CD14-positive monocyte (primary cell): ENCODE data around the gene OXT. TPM values are rescaled to one million over a fixed set of nuclear protein-coding genes. Genes with fewer than 3 reads are reported as not detected.

ENCODE experiments used
- DNase-seq, 3 donors: peaks; one replicate each; pipeline ENCODE4 v3.0.0-alpha.2; 2011 to 2022
- H2AFZ ChIP-seq: 2 replicates; pipeline ENCODE4 v1.6.0; 2012; ENCODE audit warnings: mild to moderate bottlenecking, low read depth, low read length, inconsistent platforms; ENCODE audit not compliant: insufficient read depth, poor library complexity, severe bottlenecking
- H3K27ac ChIP-seq, 2 donors: 1 replicate in 1 of 2; 2 replicates in 1 of 2; pipeline ENCODE4 v1.5.1; 2012 to 2013; ENCODE audit warnings: low read length in 2 of 2, control low read depth in 1 of 2, inconsistent platforms in 1 of 2, low read depth in 1 of 2, mild to moderate bottlenecking in 1 of 2
- H3K27me3 ChIP-seq, 2 donors: one replicate each; pipeline versions ENCODE4 v1.6.0 to v1.6.1; 2011 to 2013; ENCODE audit warnings: low read length in 2 of 2; ENCODE audit not compliant: control insufficient read depth in 2 of 2, insufficient read depth in 2 of 2
- H3K36me3 ChIP-seq, 2 donors: replicated peaks in 1 of 2; 1 replicate in 1 of 2; 2 replicates in 1 of 2; pipeline versions ENCODE4 v1.5.1 to v1.6.1; 2012 to 2013; ENCODE audit warnings: low read length in 2 of 2, control low read depth in 1 of 2, inconsistent platforms in 1 of 2, mild to moderate bottlenecking in 1 of 2; ENCODE audit not compliant: insufficient read depth in 2 of 2, control insufficient read depth in 1 of 2
- H3K4me1 ChIP-seq, 2 donors: 1 replicate in 1 of 2; 2 replicates in 1 of 2; pipeline versions ENCODE4 v1.5.1 to v1.6.1; 2012 to 2013; ENCODE audit warnings: low read length in 2 of 2, control low read depth in 1 of 2, inconsistent platforms in 1 of 2, mild to moderate bottlenecking in 1 of 2, moderate library complexity in 1 of 2; ENCODE audit not compliant: insufficient read depth in 2 of 2, control insufficient read depth in 1 of 2
- H3K4me2 ChIP-seq: replicated peaks from 2 replicates; pipeline ENCODE3; 2012; ENCODE audit warnings: low read length, moderate library complexity, mild to moderate bottlenecking; ENCODE audit not compliant: poor library complexity, severe bottlenecking; ENCODE audit errors: extremely low read depth
- H3K4me3 ChIP-seq, 3 experiments: fragments of 200-600 bp in 1 of 3; sonication (generic) in 1 of 3; replicated peaks in 1 of 3; 1 replicate in 2 of 3; 2 replicates in 1 of 3; pipeline ENCODE4 v1.5.1; 2011 to 2013; ENCODE audit warnings: low read length in 3 of 3, mild to moderate bottlenecking in 3 of 3, control low read depth in 2 of 3, low read depth in 2 of 3, inconsistent platforms in 1 of 3, moderate library complexity in 1 of 3
- H3K79me2 ChIP-seq: 2 replicates; pipeline ENCODE4 v1.6.0; 2012; ENCODE audit warnings: mild to moderate bottlenecking, control low read depth, inconsistent platforms, low read length, moderate library complexity; ENCODE audit not compliant: insufficient read depth
- H3K9ac ChIP-seq: 2 replicates; pipeline ENCODE4 v1.6.0; 2017; ENCODE audit warnings: low read length, mild to moderate bottlenecking; ENCODE audit not compliant: insufficient read depth, poor library complexity, severe bottlenecking
- H3K9me3 ChIP-seq, 2 donors: replicated peaks in 1 of 2; 1 replicate in 1 of 2; 2 replicates in 1 of 2; pipeline versions ENCODE4 v1.5.1 to v1.6.1; 2012 to 2013; ENCODE audit warnings: low read length in 2 of 2, control low read depth in 1 of 2; ENCODE audit not compliant: control insufficient read depth in 1 of 2, insufficient read depth in 1 of 2
- H4K20me1 ChIP-seq: 2 replicates; pipeline ENCODE4 v1.6.0; 2012; ENCODE audit warnings: mild to moderate bottlenecking, low read length, control low read depth, moderate library complexity; ENCODE audit not compliant: insufficient read depth
- H3K27ac Mint-ChIP-seq, 7 donors: one replicate each; pipeline ENCODE4 v1.8.0; 2020; ENCODE audit warnings: mild to moderate bottlenecking in 7 of 7, mixed read lengths in 7 of 7, moderate library complexity in 6 of 7, inconsistent platforms in 2 of 7
- H3K27me3 Mint-ChIP-seq, 3 donors: one replicate each; pipeline ENCODE4 v1.8.0; 2021 to 2022; ENCODE audit warnings: low read depth in 3 of 3, mild to moderate bottlenecking in 3 of 3, mixed read lengths in 3 of 3, moderate library complexity in 3 of 3, inconsistent platforms in 1 of 3
- H3K36me3 Mint-ChIP-seq, 2 donors: one replicate each; pipeline ENCODE4 v1.8.0; 2020; ENCODE audit warnings: mixed read lengths in 2 of 2, inconsistent platforms in 1 of 2, mild to moderate bottlenecking in 1 of 2
- H3K4me1 Mint-ChIP-seq: one replicate; pipeline ENCODE4 v1.8.0; 2020; ENCODE audit warnings: mild to moderate bottlenecking, mixed read lengths
- H3K4me3 Mint-ChIP-seq, 2 donors: one replicate each; pipeline ENCODE4 v1.8.0; 2020; ENCODE audit warnings: mild to moderate bottlenecking in 2 of 2, mixed read lengths in 2 of 2, moderate library complexity in 1 of 2
- H3K9me3 Mint-ChIP-seq, 7 donors: one replicate each; pipeline ENCODE4 v1.8.0; 2020 to 2022; ENCODE audit warnings: mixed read lengths in 7 of 7, mild to moderate bottlenecking in 6 of 7, moderate library complexity in 6 of 7, inconsistent platforms in 2 of 7
- WGBS: methylation state at CpG from one replicate; pipeline ENCODE4 v1.1.5; 2013; ENCODE audit warnings: missing lambda C conversion rate; ENCODE audit not compliant: insufficient coverage; 5-methylcytosine and 5-hydroxymethylcytosine counted together
- intact Hi-C, 2 donors: fragments of 100-400 bp; cut with micrococcal nuclease; formaldehyde crosslinking; loops; one replicate each; pipeline versions ENCODE4 v1.15.0 to v1.15.1; 2023
- polyA plus RNA-seq, 3 donors: library from polyadenylated mRNA; depleted of rRNA in 1 of 3; unstranded in 2 of 3; stranded (reverse) in 1 of 3; fragments of 300-500 nt in 2 of 3; fragments of >200 nt in 1 of 3; fragmentation: Illumina TruSeq in 2 of 3; gene quantifications; 1 replicate in 2 of 3; 2 replicates in 1 of 3; pipeline ENCODE4 v1.2.3, GENCODE V29; 2012 to 2021
- TF ChIP-seq, protein P1 (sequence below): fragments of 200-600 bp; IDR thresholded peaks from one replicate; pipeline ENCODE4 v1.8.0; 2022; ENCODE audit warnings: antibody characterized with exemption, mild to moderate bottlenecking

OXT gene
- polyA plus RNA-seq, 3 donors: not detected

DNA sequence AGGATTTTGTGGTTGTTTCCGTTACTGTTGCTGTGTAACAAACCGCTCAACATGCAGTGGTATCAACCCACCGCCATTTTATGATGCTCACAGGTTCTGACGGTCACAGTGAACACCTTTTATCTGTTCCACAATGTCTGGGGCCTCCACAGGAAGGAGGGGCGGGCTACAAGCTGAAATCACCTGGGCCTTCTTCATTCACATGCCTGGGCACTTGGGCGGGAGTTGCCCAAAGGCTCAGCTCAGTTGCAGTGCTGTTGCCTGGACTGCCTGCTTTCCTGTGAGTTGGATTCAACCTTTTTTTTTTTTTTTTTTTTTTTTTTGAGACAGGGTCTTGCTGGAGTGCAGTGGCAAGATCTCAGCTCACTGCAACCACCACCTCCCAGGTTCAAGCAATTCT lies 29.8 kb downstream of the OXT start:
- H3K4me2 ChIP-seq: no peak overlapping the region
- Mint-ChIP-seq H3K4me1 (peaks cover 15% of the 10 kb centered on the region), H3K36me3 (peaks cover 0 to 2% of the 10 kb centered on the region in 2 donors), H3K27me3 (peaks cover 11 to 32% (median 13%) of the 10 kb centered on the region in 3 donors), H3K27ac (peak overlapping the region in 1 of 7 donors; percentile 23), H3K9me3 (peaks cover 0 to 3% (median 0%) of the 10 kb centered on the region in 7 donors), H3K4me3 (no peak overlapping the region)
- H2AFZ ChIP-seq: no peak overlapping the region
- DNase-seq: no peak
- H3K9ac ChIP-seq: no peak overlapping the region
- H3K9me3 ChIP-seq: no peaks in the 10 kb centered on the region
- intact Hi-C loops: no loop called here
- TF ChIP-seq, protein P1, sequence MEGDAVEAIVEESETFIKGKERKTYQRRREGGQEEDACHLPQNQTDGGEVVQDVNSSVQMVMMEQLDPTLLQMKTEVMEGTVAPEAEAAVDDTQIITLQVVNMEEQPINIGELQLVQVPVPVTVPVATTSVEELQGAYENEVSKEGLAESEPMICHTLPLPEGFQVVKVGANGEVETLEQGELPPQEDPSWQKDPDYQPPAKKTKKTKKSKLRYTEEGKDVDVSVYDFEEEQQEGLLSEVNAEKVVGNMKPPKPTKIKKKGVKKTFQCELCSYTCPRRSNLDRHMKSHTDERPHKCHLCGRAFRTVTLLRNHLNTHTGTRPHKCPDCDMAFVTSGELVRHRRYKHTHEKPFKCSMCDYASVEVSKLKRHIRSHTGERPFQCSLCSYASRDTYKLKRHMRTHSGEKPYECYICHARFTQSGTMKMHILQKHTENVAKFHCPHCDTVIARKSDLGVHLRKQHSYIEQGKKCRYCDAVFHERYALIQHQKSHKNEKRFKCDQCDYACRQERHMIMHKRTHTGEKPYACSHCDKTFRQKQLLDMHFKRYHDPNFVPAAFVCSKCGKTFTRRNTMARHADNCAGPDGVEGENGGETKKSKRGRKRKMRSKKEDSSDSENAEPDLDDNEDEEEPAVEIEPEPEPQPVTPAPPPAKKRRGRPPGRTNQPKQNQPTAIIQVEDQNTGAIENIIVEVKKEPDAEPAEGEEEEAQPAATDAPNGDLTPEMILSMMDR: no peak
- H3K27me3 ChIP-seq: peaks cover 0 to 2% of the 10 kb centered on the region in 2 donors
- 98% methylated on average over 5 of the region's 6 CpGs for WGBS
- no peaks in the 10 kb centered on the region for H4K20me1 ChIP-seq
- H3K4me1 ChIP-seq: peaks cover 7 to 9% of the 10 kb centered on the region in 2 donors
- no peak overlapping the region for H3K27ac ChIP-seq
- no peaks in the 10 kb centered on the region for H3K79me2 ChIP-seq
- no peak overlapping the region for H3K4me3 ChIP-seq
- no peaks in the 10 kb centered on the region for H3K36me3 ChIP-seq

DNA sequence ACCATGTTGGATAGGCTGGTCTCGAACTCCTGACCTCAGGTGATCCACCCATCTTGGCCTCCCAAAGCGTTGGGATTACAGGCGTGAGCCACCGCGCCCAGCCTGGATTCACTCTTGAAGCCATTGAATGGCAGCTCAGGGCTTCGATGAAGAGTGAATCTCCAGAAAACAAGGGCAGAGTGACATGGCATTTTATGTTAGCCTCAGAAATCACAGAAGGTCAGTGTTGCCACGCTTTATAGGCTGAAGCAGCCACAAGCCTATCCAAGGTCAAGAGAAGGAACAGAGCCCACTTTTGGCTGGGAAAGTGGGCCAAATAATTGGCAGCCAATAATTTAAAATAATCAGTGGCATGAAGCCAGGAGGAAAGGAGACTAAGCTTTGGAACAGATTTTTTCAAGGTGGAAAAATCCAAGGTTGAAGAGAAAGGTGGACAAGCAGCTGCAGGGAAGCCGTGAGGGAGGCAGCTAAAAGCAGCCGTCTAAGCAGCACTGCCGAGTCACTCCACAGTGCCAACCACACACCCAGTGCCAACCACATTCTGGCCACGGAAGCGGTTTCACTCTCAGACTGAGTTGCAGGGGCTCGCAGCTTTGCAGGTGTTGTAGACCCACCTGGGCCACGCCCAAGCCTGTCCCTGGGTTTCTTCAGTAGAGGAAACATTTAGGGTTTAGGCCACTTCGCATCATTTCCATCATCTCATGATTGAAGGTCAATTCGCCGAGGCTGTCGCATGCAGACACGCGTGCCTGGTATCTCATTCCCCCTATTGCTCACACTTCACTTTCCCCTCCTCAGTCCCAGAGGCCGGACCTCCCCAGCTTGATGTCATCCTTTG lies 30.5 kb downstream of the OXT start:
- H3K9ac ChIP-seq: no peak overlapping the region
- H3K27me3 ChIP-seq: peaks cover 0 to 2% of the 10 kb centered on the region in 2 donors
- H3K4me2 ChIP-seq: peak overlapping the region; percentile 0
- TF ChIP-seq, protein P1: no peak
- DNase-seq: no peak
- no peaks in the 10 kb centered on the region for H3K36me3 ChIP-seq
- H3K9me3 Mint-ChIP-seq: peaks cover 0 to 3% (median 0%) of the 10 kb centered on the region in 7 donors
- no peaks in the 10 kb centered on the region for H3K9me3 ChIP-seq
- peak overlapping the region in 1 of 7 donors; percentile 65 for H3K27ac Mint-ChIP-seq
- H3K4me1 Mint-ChIP-seq: peaks cover 16% of the 10 kb centered on the region
- H4K20me1 ChIP-seq: peaks cover 1% of the 10 kb centered on the region
- peak overlapping the region; percentile 27 to 76 for H3K4me3 Mint-ChIP-seq
- peak overlapping the region; percentile 4 for H2AFZ ChIP-seq
- peaks cover 11 to 30% (median 13%) of the 10 kb centered on the region in 3 donors for H3K27me3 Mint-ChIP-seq
- whole genome bisulfite sequencing: 36% methylated on average over 13 of the region's 21 CpGs
- no peaks in the 10 kb centered on the region for H3K79me2 ChIP-seq
- intact Hi-C loops: no loop called here
- no peak overlapping the region for H3K27ac ChIP-seq
- peaks cover 2 to 3% of the 10 kb centered on the region in 2 donors for H3K36me3 Mint-ChIP-seq
- no peak overlapping the region for H3K4me3 ChIP-seq
- H3K4me1 ChIP-seq: peaks cover 7 to 13% of the 10 kb centered on the region in 2 donors
